GM19238 (cell line): ENCODE results near the gene CPAMD8.

Source experiments
- DNase-seq: peaks from one replicate; pipeline ENCODE4 v3.0.0; 2011; ENCODE audit warnings: low spot score; ENCODE audit not compliant: insufficient read length

CPAMD8 gene

DNA sequence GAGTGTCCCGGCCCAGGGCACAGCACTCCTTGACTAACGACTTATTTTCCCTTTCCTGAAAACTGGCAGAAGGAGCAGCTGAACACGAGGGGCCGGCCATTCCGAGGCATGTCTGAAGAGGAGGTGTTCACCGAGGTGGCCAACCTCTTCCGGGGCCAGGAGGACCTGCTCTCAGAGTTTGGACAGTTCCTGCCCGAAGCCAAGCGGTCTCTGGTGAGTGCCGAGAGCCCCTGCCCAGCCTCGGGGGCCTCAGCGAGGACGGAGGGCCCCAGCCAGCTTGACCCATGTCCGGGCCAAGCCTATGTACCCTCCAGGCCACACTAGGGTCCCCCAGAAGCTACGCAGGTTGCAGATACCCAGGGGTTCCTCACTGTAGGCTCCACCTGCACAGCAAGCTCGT is 179.7 kb downstream of the CPAMD8 start:
- DNase-seq: no peak
